DMS79 (cell line): ENCODE results near the gene MAG.
"Not testable (repeated sequence)": the region's sequence is repeated elsewhere in the genome, so short reads cannot be mapped to it uniquely, and the experiment has no call there.

Experiments
- DNase-seq: peaks from one replicate; lab custom pipeline; 2025; lab: John Stamatoyannopoulos, UW

The MAG gene

DNA sequence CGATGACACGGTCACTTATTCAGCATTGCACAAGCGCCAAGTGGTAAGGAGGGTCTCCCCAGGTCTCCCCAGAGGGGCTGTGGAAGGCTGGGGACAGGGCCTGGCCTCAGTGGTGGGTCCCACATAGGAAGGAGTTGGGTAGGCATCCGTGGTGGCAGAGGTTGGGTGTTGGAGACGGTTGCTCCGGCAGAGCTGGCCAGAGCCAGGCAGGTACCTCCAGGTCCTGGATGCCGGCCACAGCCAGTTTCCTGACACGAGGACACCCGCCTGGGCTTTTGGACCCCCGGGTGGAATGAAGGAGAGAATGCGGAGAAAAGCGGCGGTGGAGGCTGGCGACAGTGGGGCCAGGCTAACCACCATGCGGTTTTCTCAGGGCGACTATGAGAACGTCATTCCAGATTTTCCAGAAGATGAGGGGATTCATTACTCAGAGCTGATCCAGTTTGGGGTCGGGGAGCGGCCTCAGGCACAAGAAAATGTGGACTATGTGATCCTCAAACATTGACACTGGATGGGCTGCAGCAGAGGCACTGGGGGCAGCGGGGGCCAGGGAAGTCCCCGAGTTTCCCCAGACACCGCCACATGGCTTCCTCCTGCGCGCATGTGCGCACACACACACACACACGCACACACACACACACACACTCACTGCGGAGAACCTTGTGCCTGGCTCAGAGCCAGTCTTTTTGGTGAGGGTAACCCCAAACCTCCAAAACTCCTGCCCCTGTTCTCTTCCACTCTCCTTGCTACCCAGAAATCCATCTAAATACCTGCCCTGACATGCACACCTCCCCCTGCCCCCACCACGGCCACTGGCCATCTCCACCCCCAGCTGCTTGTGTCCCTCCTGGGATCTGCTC is 54.5 kb downstream of the MAG start:
- DNase-seq: no peak

DNA sequence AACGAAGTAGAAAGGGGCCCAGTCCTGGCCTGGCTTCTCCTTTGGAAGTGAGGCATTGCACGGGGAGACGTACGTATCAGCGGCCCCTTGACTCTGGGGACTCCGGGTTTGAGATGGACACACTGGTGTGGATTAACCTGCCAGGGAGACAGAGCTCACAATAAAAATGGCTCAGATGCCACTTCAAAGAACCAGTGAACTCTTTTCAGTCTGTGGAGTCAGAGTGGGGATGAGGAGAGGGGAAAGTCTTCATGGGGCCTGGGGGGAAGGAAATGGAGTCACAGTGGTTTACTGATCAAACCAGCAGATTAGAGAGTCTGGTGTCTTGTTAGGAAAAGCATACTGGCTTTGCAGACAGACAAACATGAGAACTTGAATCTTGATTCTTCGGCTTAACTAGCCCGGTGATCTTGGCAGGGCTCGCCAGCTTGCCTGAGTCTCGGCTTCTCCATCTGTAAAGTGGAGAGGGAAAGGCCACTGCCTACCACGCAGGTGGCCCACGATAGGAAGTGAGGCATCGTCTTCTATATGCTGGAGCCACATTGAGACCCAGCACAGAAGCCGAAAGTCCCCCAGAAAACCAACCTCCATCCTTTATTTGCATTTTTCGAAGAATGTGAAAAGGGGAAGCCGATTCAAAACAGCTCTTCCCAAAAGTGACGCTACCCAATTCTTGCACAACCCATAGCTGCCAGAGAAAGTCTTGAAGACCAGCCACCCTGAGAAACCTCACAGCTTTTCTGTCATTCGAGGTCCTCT is 55.4 kb downstream of the MAG start, which contains the start of gene FFAR1:
Gene FFAR1 (plus strand): TSS at position 732 of the 759 bp plus-strand sequence. CDS start 3,650 bp downstream, outside the sequence.
- DNase-seq: no peak

DNA sequence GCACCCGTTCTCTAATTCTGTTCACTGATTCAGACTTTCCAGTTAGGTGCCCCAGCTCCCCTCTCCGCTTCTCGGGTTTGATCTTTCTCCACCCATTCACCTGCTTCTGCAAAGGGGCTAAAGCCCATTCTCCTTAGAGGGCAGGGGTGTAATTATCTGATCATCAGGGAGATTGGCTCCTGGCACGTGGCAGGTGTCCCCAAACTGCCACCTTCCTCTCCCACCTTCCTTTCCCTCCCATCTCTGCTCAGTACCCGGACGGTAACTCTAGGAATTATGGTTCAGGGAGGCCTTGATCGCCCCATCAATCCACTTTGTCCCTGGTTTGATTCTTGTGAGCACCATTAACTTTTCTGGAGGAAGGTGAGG is 56.0 kb downstream of the MAG start:
- no peak for DNase-seq

DNA sequence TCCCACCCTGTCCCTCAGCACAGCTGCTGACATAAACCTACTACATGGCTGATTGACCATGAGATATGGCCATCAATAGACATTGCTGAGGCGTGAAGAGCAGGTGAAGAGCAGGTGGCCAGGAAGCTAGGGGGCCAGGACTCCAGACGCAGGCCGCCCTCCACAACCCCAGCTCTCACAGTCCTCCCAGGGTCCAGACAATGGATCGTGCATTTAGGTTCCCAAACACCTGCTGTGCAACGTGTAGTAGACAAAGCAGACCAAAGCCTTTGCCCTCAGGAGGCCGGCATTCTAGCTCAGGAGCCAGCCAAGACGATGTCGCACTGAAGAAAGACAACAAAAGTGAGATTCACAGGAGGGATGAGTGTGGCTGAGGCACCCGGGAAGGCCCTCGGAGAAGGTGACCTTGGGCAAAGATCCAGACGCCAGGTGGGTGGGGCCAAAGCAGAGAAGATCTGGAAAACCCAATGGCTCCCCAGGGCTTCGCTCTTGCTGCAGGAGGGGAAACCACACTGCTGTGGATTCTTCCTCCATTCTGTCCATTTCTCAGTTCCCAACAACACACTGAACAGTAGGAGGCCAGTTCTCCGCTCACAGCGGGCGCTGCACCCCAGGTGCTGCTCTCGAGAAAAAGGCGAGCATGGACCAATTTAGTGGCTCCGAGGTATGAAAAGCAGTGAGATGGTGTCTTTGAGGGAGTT is 57.1 kb downstream of the MAG start:
- DNase-seq: no peak

GRCh38 chr19:35349614-35350521 is 57.9 kb downstream of the MAG start:
- DNase-seq: no peak

DNA sequence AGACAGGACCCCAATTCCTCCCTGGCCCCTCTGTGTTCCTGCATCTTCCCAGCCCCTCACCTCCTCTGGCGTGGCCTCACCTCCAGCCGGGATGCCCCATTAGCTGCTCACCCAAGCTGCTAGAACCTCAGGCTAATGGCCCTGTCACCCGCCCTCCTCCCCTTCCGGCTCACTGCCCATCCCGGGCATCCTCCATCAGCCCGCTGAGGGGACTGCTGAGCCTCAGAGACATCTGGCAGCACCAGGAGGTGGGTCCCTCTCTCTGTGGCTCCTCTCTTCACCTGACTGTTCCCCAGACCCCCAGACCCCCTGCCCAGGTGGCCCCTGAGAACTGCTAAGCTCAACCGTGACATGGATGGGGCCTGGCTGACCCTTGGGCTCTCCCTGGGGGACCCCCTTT is 58.6 kb downstream of the MAG start:
- no peak for DNase-seq

- no peak for DNase-seq
These were observed 59.6 kb downstream of the MAG start for GRCh38 chr19:35351411-35352176.

DNA sequence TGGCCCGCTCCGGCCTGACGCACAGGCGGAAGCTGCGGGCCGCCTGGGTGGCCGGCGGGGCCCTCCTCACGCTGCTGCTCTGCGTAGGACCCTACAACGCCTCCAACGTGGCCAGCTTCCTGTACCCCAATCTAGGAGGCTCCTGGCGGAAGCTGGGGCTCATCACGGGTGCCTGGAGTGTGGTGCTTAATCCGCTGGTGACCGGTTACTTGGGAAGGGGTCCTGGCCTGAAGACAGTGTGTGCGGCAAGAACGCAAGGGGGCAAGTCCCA is 60.2 kb downstream of the MAG start:
- DNase-seq: no peak

DNA sequence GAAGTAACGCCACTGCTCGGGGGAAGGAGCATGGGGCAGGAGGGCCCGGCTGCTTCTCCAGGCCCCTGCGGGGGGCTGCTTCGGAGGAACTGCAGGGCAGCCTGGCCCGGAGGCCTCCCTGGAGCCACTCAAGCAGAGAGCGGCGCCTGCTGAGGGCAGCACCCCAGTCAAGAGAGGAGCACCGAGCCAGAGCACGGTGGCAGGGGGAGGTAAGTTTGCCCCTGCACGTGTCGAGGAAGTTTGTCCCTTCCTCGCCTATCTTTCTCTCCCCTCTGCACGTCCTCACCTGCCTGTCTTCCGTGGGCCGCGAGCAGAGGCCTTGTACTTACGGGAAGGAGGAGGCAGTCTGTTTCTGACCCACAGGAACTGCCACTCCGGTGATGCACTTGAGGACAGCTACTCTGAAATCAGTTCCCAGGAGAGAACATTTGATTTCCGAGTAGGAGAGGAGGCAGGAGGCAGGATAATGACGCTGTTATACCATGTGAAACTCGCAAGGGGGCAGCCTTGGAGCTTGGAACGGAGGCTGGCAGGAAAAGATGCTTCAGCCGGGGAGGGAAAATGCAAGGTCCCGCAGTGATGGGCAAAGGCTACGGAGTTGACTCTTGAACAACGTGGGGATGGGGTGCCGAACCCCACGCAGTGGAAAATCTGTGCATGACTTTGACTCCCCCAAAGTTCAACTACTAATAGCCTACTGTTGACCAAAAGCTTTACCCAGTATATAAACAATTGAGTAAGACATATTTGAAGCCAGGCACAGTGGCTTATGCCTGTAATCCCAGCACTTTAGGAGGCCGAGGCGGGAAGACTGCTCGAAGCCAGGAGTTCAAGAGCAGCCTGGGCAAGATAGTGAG is 60.7 kb downstream of the MAG start:
- peak; percentile 54 for DNase-seq

- no peak for DNase-seq
These were observed 61.7 kb downstream of the MAG start for GRCh38 chr19:35353635-35354034.

GRCh38 chr19:35354898-35355297 is 62.9 kb downstream of the MAG start:
- no peak for DNase-seq

- no peak for DNase-seq
These were observed 64.0 kb downstream of the MAG start for GRCh38 chr19:35355791-35356460.

- DNase-seq: no peak
These were observed 66.1 kb downstream of the MAG start, which contains the start of gene FFAR3 for GRCh38 chr19:35357867-35358573. Gene FFAR3, plus strand, starts transcription at chr19:35358460. Its CDS starts 431 bp downstream, at chr19:35358891.

GRCh38 chr19:35358834-35359233 is 66.9 kb downstream of the MAG start:
- DNase-seq: not testable (repeated sequence)

DNA sequence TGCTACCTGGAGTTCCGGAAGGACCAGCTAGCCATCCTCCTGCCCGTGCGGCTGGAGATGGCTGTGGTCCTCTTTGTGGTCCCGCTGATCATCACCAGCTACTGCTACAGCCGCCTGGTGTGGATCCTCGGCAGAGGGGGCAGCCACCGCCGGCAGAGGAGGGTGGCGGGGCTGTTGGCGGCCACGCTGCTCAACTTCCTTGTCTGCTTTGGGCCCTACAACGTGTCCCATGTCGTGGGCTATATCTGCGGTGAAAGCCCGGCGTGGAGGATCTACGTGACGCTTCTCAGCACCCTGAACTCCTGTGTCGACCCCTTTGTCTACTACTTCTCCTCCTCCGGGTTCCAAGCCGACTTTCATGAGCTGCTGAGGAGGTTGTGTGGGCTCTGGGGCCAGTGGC is 67.4 kb downstream of the MAG start:
- not testable (repeated sequence) for DNase-seq

DNA sequence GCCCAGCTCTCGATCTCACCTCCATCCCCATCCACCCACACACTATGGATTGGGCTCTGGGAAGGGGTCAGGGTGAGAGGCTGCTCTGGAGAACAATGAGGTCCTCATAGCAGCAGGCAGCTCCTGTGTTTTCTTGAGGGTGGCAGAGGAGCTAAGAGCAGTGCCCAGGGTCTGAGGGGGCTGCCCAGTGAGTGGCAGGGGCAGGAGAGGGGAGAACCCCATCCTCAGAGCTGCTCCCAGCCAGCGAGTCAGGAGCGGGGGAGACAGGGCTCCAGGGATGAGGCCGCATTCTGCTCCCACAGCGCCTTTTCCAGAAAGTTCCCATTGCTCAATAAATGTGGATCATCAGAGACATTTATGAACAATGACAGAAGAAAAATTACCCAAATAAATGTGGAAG is 68.1 kb downstream of the MAG start:
- DNase-seq: not testable (repeated sequence)

GRCh38 chr19:35360880-35361420 is 69.0 kb downstream of the MAG start:
- no peak for DNase-seq

GRCh38 chr19:35362261-35363000 is 70.5 kb downstream of the MAG start:
- no peak for DNase-seq
